ENCODE results near the gene DCBLD1.

DCBLD1 gene

DNA sequence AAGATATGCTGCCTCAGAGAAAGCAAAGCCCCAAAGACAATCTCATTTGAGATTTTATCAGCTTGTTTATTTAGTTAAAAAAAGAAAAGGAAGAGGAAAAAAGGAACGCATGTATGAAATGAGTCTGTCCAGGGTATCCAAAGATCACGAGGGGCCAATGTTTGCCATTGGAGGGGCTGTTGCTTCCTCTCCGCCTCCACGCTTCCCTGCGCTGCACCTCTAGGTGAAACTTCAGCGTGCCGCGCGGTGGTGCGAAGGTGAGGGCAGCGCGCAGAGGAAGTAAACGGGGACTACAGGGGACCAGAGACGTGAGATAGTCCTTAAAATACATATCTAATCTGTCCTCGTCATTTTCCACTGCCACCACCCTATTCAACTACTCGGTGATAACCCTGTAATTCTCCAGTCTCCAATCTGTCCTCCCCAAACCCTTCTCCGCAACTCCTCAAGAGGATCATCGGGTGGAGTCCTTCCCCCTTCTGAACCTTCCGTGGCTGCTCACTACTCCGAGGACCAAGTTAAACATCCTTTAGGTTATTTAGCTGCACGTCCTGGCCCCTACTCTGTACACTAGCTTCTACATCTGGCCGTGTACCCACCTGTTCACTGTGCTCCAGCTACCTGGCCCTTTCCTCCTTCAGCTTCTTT is 1.1 kb upstream of the DCBLD1 start:
- Histone ChIP-seq H3K9me3 (ENCODE audit: low read length) (no peaks in the 10 kb centered on the region), H3K4me3 (ENCODE audit: low read length) (no peak overlapping the region), H3K4me1 (ENCODE audit: insufficient read depth, low read length) (no peaks in the 10 kb centered on the region), H3K36me3 (ENCODE audit: insufficient read depth, low read length) (no peaks in the 10 kb centered on the region), H2AFZ (ENCODE audit: low read depth, low read length) (no peak overlapping the region), H3K27me3 (ENCODE audit: insufficient read depth, low read length) (peaks cover 12% of the 10 kb centered on the region)

DNA sequence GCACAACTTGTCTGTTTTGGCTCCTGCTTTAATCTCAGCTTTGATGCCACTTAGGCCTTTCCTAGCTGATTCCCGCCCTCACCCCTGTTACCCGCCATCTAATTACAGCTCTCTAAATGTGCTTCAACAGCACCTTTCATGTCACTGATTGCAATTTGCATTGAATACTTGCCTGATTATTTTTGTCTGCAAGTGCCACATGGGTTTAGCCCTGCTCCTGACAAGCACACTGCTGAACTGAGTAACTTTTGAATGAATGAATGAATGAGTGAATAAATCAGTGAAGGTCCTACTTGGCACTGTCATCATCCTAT is 591 bp upstream of the DCBLD1 start:
- Histone ChIP-seq H3K27me3 (ENCODE audit: insufficient read depth, low read length) (peaks cover 12% of the 10 kb centered on the region), H2AFZ (ENCODE audit: low read depth, low read length) (peak overlapping the region; percentile 99), H3K4me1 (ENCODE audit: insufficient read depth, low read length) (no peaks in the 10 kb centered on the region), H3K9me3 (ENCODE audit: low read length) (peaks cover 2% of the 10 kb centered on the region), H3K36me3 (ENCODE audit: insufficient read depth, low read length) (no peaks in the 10 kb centered on the region), H3K4me3 (ENCODE audit: low read length) (peak overlapping the region; percentile 92)

GRCh38 chr6:117483004-117483644 is 650 bp downstream of the DCBLD1 start:
- Histone ChIP-seq H3K36me3 (ENCODE audit: insufficient read depth, low read length) (no peaks in the 10 kb centered on the region), H3K4me3 (ENCODE audit: low read length) (peak overlapping the region; percentile 92), H3K27me3 (ENCODE audit: insufficient read depth, low read length) (peaks cover 12% of the 10 kb centered on the region), H3K4me1 (ENCODE audit: insufficient read depth, low read length) (no peaks in the 10 kb centered on the region), H2AFZ (ENCODE audit: low read depth, low read length) (peak overlapping the region; percentile 99), H3K9me3 (ENCODE audit: low read length) (peaks cover 6% of the 10 kb centered on the region)

DNA sequence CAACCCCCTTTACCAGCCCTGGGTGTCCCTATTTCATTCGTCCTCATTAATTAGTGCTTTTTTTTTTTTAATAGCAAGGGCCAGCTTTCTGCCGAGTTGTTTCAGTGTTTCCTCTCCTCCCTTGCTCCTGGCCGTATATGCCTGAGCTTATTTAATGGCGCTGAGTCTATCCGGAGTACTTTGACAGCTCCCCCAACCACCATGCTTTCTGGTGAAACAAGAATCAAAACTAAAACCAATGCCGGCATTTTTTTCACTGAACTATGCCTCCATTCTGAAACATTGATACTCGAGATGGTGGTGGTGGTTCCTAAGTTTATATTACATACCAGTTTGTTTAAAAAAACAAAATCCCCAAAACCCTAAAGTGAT is 1.2 kb downstream of the DCBLD1 start:
- peaks cover 6% of the 10 kb centered on the region for H3K9me3 ChIP-seq (ENCODE audit: low read length)
- H3K4me3 ChIP-seq (ENCODE audit: low read length): peak overlapping the region; percentile 92
- no peaks in the 10 kb centered on the region for H3K36me3 ChIP-seq (ENCODE audit: insufficient read depth, low read length)
- peak overlapping the region; percentile 99 for H2AFZ ChIP-seq (ENCODE audit: low read depth, low read length)
- H3K27me3 ChIP-seq (ENCODE audit: insufficient read depth, low read length): peaks cover 12% of the 10 kb centered on the region
- no peaks in the 10 kb centered on the region for H3K4me1 ChIP-seq (ENCODE audit: insufficient read depth, low read length)

DNA sequence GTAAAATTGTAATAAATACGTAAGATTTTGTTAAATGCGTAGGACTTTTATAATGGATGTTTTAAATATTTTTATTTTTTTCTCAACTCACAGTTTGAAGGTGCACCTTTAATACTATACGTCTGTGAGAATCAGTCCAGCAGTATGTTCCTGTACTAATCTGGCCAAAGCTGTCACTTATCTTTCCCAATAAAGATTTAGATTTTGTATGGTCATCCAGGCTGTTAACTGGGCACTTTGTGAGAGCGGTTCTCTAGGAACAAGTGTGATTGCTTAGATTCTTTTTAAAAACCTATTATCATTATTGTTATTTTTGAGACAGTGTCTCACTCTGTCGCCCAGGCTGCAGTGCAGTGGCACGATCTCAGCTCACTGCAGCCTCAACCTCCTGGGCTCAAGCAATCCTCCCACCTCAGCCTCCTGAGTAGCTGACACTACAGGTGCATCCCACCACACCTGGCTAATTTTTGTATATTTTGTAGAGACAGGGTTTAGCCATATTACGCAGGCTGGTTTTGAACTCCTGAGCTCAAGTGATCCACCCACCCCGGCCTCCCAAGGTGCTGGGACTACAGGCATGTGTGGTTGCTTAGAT is 1.7 kb downstream of the DCBLD1 start:
- Histone ChIP-seq H2AFZ (ENCODE audit: low read depth, low read length) (peak overlapping the region; percentile 99), H3K4me1 (ENCODE audit: insufficient read depth, low read length) (no peaks in the 10 kb centered on the region), H3K9me3 (ENCODE audit: low read length) (peaks cover 6% of the 10 kb centered on the region), H3K27me3 (ENCODE audit: insufficient read depth, low read length) (peaks cover 12% of the 10 kb centered on the region), H3K4me3 (ENCODE audit: low read length) (peak overlapping the region; percentile 92), H3K36me3 (ENCODE audit: insufficient read depth, low read length) (no peaks in the 10 kb centered on the region)

- Histone ChIP-seq H3K27me3 (ENCODE audit: insufficient read depth, low read length) (peaks cover 12% of the 10 kb centered on the region), H3K9me3 (ENCODE audit: low read length) (peaks cover 6% of the 10 kb centered on the region), H3K4me1 (ENCODE audit: insufficient read depth, low read length) (no peaks in the 10 kb centered on the region), H2AFZ (ENCODE audit: low read depth, low read length) (no peak overlapping the region), H3K36me3 (ENCODE audit: insufficient read depth, low read length) (no peaks in the 10 kb centered on the region), H3K4me3 (ENCODE audit: low read length) (no peak overlapping the region)
Observed at GRCh38 chr6:117485433-117485832, 3.0 kb downstream of the DCBLD1 start.

DNA sequence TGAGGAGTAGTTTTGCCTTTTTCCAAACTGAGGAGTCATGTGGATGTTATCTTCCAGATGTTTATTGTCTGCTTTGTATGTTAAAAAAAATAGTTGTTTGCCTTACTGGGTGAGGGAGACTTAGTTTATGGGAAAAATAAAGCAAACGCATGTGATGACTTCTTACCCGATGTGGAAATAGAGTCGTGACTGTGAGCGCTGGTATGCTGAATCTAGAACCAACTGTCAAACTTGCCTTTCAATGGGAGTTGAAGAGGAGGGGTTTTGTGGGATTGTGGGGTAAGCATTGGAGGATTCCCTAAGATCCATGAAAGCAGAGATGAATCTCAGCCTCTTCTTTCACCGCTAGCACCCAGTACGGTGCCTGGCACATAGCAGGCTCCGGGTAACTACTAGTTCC is 5.3 kb downstream of the DCBLD1 start:
- H3K27me3 ChIP-seq (ENCODE audit: insufficient read depth, low read length): no peaks in the 10 kb centered on the region
- no peaks in the 10 kb centered on the region for H3K4me1 ChIP-seq (ENCODE audit: insufficient read depth, low read length)
- peaks cover 6% of the 10 kb centered on the region for H3K9me3 ChIP-seq (ENCODE audit: low read length)
- no peak overlapping the region for H3K4me3 ChIP-seq (ENCODE audit: low read length)
- no peak overlapping the region for H2AFZ ChIP-seq (ENCODE audit: low read depth, low read length)
- H3K36me3 ChIP-seq (ENCODE audit: insufficient read depth, low read length): no peaks in the 10 kb centered on the region

DNA sequence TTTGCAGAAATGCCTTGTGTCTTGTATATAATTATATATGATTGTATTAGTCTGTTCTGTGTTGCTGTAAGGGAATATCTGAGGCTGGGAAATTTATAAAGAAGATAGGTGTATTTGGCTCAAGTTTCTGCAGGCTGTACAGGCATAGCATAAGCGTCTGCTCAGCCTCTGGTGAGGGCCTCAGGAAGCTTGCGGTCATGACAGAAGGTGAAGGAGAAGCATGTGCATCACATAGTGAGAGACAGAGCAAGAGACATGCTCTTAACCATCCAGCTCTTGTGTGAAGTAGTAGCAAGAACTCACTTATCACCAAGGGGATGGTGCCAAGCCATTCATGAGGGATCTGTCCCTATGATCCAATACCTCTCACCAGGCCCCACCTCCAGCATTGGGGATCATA is 6.5 kb downstream of the DCBLD1 start:
- Histone ChIP-seq H3K9me3 (ENCODE audit: low read length) (peaks cover 6% of the 10 kb centered on the region), H3K4me1 (ENCODE audit: insufficient read depth, low read length) (no peaks in the 10 kb centered on the region), H2AFZ (ENCODE audit: low read depth, low read length) (no peak overlapping the region), H3K36me3 (ENCODE audit: insufficient read depth, low read length) (no peaks in the 10 kb centered on the region), H3K27me3 (ENCODE audit: insufficient read depth, low read length) (no peaks in the 10 kb centered on the region), H3K4me3 (ENCODE audit: low read length) (no peak overlapping the region)

DNA sequence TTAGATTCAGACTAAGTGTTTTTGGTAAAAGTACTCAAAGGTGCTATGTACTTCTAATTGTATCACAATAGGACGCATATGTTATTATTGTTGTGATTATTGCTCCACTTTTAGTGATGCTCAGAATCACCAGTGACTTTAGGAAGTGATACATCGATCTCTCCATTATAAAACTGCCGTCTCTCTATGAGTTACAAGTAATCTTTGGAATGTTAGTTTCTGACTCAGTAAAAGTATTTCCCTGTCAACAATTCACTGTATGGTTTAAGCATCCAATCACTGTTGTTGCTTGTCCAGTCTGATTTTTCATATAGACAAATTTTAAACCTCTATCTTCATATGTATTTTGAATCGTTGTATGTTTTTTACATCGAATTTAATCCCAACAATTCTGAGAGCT is 9.4 kb downstream of the DCBLD1 start:
- peaks cover 4% of the 10 kb centered on the region for H3K9me3 ChIP-seq (ENCODE audit: low read length)
- H3K36me3 ChIP-seq (ENCODE audit: insufficient read depth, low read length): no peaks in the 10 kb centered on the region
- no peaks in the 10 kb centered on the region for H3K27me3 ChIP-seq (ENCODE audit: insufficient read depth, low read length)
- H2AFZ ChIP-seq (ENCODE audit: low read depth, low read length): no peak overlapping the region
- H3K4me3 ChIP-seq (ENCODE audit: low read length): no peak overlapping the region
- peaks cover 10% of the 10 kb centered on the region for H3K4me1 ChIP-seq (ENCODE audit: insufficient read depth, low read length)

DNA sequence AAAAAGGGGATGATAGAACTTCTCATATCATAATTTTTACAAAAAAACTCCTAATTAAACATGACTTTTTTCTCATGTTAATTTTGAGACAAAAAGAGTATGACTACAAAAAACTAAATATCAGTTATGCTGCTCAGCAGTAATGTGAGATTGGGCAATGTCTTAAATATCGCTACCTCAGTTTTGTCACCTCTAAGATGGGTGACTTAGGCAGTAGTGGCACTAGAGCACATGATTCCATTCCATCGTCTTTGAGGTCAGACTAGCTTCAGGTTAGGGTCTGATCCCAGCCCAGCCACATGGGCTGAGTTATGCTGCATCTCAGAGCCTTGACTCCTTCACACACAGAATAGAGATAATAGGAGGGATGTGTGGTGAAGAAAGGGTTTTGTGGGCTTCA is 11.0 kb downstream of the DCBLD1 start:
- no peaks in the 10 kb centered on the region for H3K9me3 ChIP-seq (ENCODE audit: low read length)
- peaks cover 10% of the 10 kb centered on the region for H3K4me1 ChIP-seq (ENCODE audit: insufficient read depth, low read length)
- no peak overlapping the region for H2AFZ ChIP-seq (ENCODE audit: low read depth, low read length)
- no peak overlapping the region for H3K4me3 ChIP-seq (ENCODE audit: low read length)
- no peaks in the 10 kb centered on the region for H3K27me3 ChIP-seq (ENCODE audit: insufficient read depth, low read length)
- no peaks in the 10 kb centered on the region for H3K36me3 ChIP-seq (ENCODE audit: insufficient read depth, low read length)

DNA sequence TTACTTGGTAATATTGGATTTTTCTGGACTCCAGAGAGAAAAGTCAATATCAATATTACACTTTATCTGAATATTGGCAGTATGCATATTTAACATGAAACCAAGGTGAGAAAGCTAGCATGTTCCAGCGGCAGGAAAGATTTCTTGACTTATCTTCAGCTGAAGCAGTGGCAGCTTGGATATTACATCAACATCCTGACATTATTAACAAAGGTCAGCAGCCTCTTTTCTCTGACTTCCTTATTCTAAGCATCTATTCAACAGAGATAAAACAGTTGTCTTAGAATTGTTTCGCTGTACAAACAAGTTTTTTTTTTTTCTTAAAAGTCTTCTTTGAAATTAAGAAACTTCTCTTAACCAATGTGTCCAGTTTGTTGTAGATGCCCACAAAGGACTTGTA is 11.8 kb downstream of the DCBLD1 start:
- H3K4me1 ChIP-seq (ENCODE audit: insufficient read depth, low read length): peaks cover 10% of the 10 kb centered on the region
- H2AFZ ChIP-seq (ENCODE audit: low read depth, low read length): no peak overlapping the region

GRCh38 chr6:117494694-117495318 is 12.3 kb downstream of the DCBLD1 start:
- H2AFZ ChIP-seq (ENCODE audit: low read depth, low read length): no peak overlapping the region
- peaks cover 10% of the 10 kb centered on the region for H3K4me1 ChIP-seq (ENCODE audit: insufficient read depth, low read length)
- no peak overlapping the region for H3K4me3 ChIP-seq (ENCODE audit: low read length)
- no peaks in the 10 kb centered on the region for H3K27me3 ChIP-seq (ENCODE audit: insufficient read depth, low read length)
- no peaks in the 10 kb centered on the region for H3K36me3 ChIP-seq (ENCODE audit: insufficient read depth, low read length)
- H3K9me3 ChIP-seq (ENCODE audit: low read length): no peaks in the 10 kb centered on the region

More for the DNA sequence above, 11.8 kb downstream of the DCBLD1 start:
- H3K4me3 ChIP-seq (ENCODE audit: low read length): no peak overlapping the region
- H3K36me3 ChIP-seq (ENCODE audit: insufficient read depth, low read length): no peaks in the 10 kb centered on the region
- H3K27me3 ChIP-seq (ENCODE audit: insufficient read depth, low read length): no peaks in the 10 kb centered on the region
- no peaks in the 10 kb centered on the region for H3K9me3 ChIP-seq (ENCODE audit: low read length)

GRCh38 chr6:117495425-117495824 is 13.0 kb downstream of the DCBLD1 start:
- no peaks in the 10 kb centered on the region for H3K27me3 ChIP-seq (ENCODE audit: insufficient read depth, low read length)
- H2AFZ ChIP-seq (ENCODE audit: low read depth, low read length): no peak overlapping the region
- no peaks in the 10 kb centered on the region for H3K36me3 ChIP-seq (ENCODE audit: insufficient read depth, low read length)
- H3K4me1 ChIP-seq (ENCODE audit: insufficient read depth, low read length): peaks cover 10% of the 10 kb centered on the region
- no peak overlapping the region for H3K4me3 ChIP-seq (ENCODE audit: low read length)
- no peaks in the 10 kb centered on the region for H3K9me3 ChIP-seq (ENCODE audit: low read length)

Measured in neuron (in vitro differentiated cells).